HG03108 (cell line): Measurements from ENCODE around the gene VPS39.

Source experiments
- ATAC-seq: cut with Tn5 transposase; IDR thresholded peaks from one replicate; pipeline ENCODE4 v1.9.1; 2021; ENCODE audit warnings: moderate library complexity; ENCODE audit not compliant: unreplicated experiment

VPS39 gene

GRCh38 chr15:42199126-42199525, 9.0 kb downstream of the VPS39 start:
- no peak for ATAC-seq

- ATAC-seq, result no peak
Observed at GRCh38 chr15:42198516-42198915, 9.6 kb downstream of the VPS39 start.

- no peak for ATAC-seq
Observed at GRCh38 chr15:42194513-42194912, 13.6 kb downstream of the VPS39 start.

- no peak for ATAC-seq
Observed at GRCh38 chr15:42193383-42193782, 14.7 kb downstream of the VPS39 start.

- no peak for ATAC-seq
Observed at GRCh38 chr15:42191610-42192346, 16.3 kb downstream of the VPS39 start.

GRCh38 chr15:42190370-42190769, 17.7 kb downstream of the VPS39 start:
- ATAC-seq, result no peak

GRCh38 chr15:42185801-42186200, 22.3 kb downstream of the VPS39 start:
- ATAC-seq, result no peak

GRCh38 chr15:42184736-42185135, 23.4 kb downstream of the VPS39 start:
- ATAC-seq, result no peak

- ATAC-seq, result no peak
Observed at GRCh38 chr15:42184296-42184695, 23.8 kb downstream of the VPS39 start.

- no peak for ATAC-seq
Observed at GRCh38 chr15:42182961-42183360, 25.1 kb downstream of the VPS39 start.

- ATAC-seq, result no peak
Observed at GRCh38 chr15:42182328-42182886, 25.7 kb downstream of the VPS39 start.

GRCh38 chr15:42178056-42178455, 30.0 kb downstream of the VPS39 start:
- no peak for ATAC-seq

GRCh38 chr15:42175671-42176070, 32.4 kb downstream of the VPS39 start:
- ATAC-seq, result no peak

- ATAC-seq, result no peak
Observed at GRCh38 chr15:42172475-42172874, 35.6 kb downstream of the VPS39 start.

GRCh38 chr15:42171795-42172194, 36.3 kb downstream of the VPS39 start:
- no peak for ATAC-seq

- ATAC-seq, result no peak
Observed at GRCh38 chr15:42171122-42171521, 37.0 kb downstream of the VPS39 start.

- ATAC-seq, result no peak
Observed at GRCh38 chr15:42166225-42166940, 41.7 kb downstream of the VPS39 start.

- no peak for ATAC-seq
Observed at GRCh38 chr15:42165106-42165505, 43.0 kb downstream of the VPS39 start.

- no peak for ATAC-seq
Observed at GRCh38 chr15:42163947-42164550, 44.1 kb downstream of the VPS39 start.

- ATAC-seq, result no peak
Observed at GRCh38 chr15:42163291-42163690, 44.8 kb downstream of the VPS39 start.

GRCh38 chr15:42160136-42160535, 48.0 kb downstream of the VPS39 start:
- ATAC-seq, result no peak
